HG02642 (cell line): ENCODE measurements around the gene POR.

Experiments used
- ATAC-seq: cut with Tn5 transposase; IDR thresholded peaks from one replicate; pipeline ENCODE4 v1.9.1; 2021; ENCODE audit warnings: mild to moderate bottlenecking; ENCODE audit not compliant: unreplicated experiment, poor library complexity

POR gene

GRCh38 chr7:75968561-75969001 is 53.6 kb downstream of the POR start:
- no peak for ATAC-seq

GRCh38 chr7:75969182-75969581 is 54.2 kb downstream of the POR start:
- no peak for ATAC-seq

GRCh38 chr7:75969704-75970498 is 54.9 kb downstream of the POR start:
- ATAC-seq, result no peak

GRCh38 chr7:75971309-75971960 is 56.5 kb downstream of the POR start:
- ATAC-seq, result no peak

- no peak for ATAC-seq
Observed at GRCh38 chr7:75971961-75972763, 57.2 kb downstream of the POR start.

- ATAC-seq, result no peak
Observed at GRCh38 chr7:75977743-75978142, 62.8 kb downstream of the POR start.

GRCh38 chr7:75979759-75980429 is 64.9 kb downstream of the POR start:
- no peak for ATAC-seq

- no peak for ATAC-seq
Observed at GRCh38 chr7:75980430-75981202, 65.7 kb downstream of the POR start.

- no peak for ATAC-seq
Observed at GRCh38 chr7:75981203-75981452, 66.2 kb downstream of the POR start.

- ATAC-seq, result no peak
Observed at GRCh38 chr7:75981453-75982305, 66.7 kb downstream of the POR start.

- no peak for ATAC-seq
Observed at GRCh38 chr7:75982306-75983064, 67.5 kb downstream of the POR start.

- ATAC-seq, result no peak
Observed at GRCh38 chr7:75983471-75984129, 68.6 kb downstream of the POR start.

- ATAC-seq, result no peak
Observed at GRCh38 chr7:75984130-75985008, 69.4 kb downstream of the POR start.

GRCh38 chr7:75985009-75985517 is 70.1 kb downstream of the POR start:
- no peak for ATAC-seq

- ATAC-seq, result no peak
Observed at GRCh38 chr7:75985518-75986146, 70.7 kb downstream of the POR start.

GRCh38 chr7:75986147-75986781 is 71.3 kb downstream of the POR start:
- no peak for ATAC-seq
